Keratinocyte (primary cell): ENCODE results near the gene TAS2R40. TPM values are rescaled to one million over a fixed set of nuclear protein-coding genes. Genes with fewer than 3 reads are reported as not detected.

Experiments
- DNase-seq: peaks from one replicate; pipeline ENCODE4 v3.0.0-alpha.2; 2011; ENCODE audit warnings: low read depth, missing footprints, low spot score
- FAIRE-seq: peaks from 2 replicates; lab custom pipeline; 2011; peaks lifted over from hg19 to GRCh38; lab: Jason Lieb, UNC
- H2AFZ ChIP-seq: 2 replicates; pipeline ENCODE4 v1.6.0; 2012; ENCODE audit warnings: low read length, control low read depth, inconsistent platforms; ENCODE audit not compliant: control insufficient read depth
- H3K27ac ChIP-seq: 2 replicates; pipeline ENCODE4 v1.5.1; 2011; ENCODE audit warnings: low read length; ENCODE audit not compliant: control insufficient read depth, insufficient read depth
- H3K27me3 ChIP-seq: 3 replicates; pipeline ENCODE4 v1.6.0; 2011; ENCODE audit warnings: low read length; ENCODE audit not compliant: control insufficient read depth, insufficient read depth; ENCODE audit errors: extremely low read depth
- H3K36me3 ChIP-seq, 2 experiments: 2 replicates in 1 of 2; 3 replicates in 1 of 2; pipeline ENCODE4 v1.5.1; 2011; ENCODE audit warnings: low read length in 2 of 2, mild to moderate bottlenecking in 1 of 2; ENCODE audit not compliant: control insufficient read depth in 2 of 2, insufficient read depth in 2 of 2; ENCODE audit errors: extremely low read depth in 1 of 2
- H3K4me1 ChIP-seq: 3 replicates; pipeline ENCODE4 v1.5.1; 2011; ENCODE audit warnings: low read length; ENCODE audit not compliant: control insufficient read depth, insufficient read depth; ENCODE audit errors: extremely low read depth
- H3K4me2 ChIP-seq: 3 replicates; pipeline ENCODE4 v1.6.0; 2011; ENCODE audit warnings: low read depth, low read length; ENCODE audit not compliant: control insufficient read depth, insufficient read depth; ENCODE audit errors: extremely low read depth
- H3K4me3 ChIP-seq, 3 experiments: fragments of 200-600 bp in 1 of 3; sonication (generic) in 1 of 3; 2 replicates in 2 of 3; 3 replicates in 1 of 3; pipeline ENCODE4 v1.5.1; 2011 to 2016; ENCODE audit warnings: low read length in 3 of 3, mild to moderate bottlenecking in 3 of 3, control low read depth in 2 of 3, inconsistent platforms in 1 of 3, low read depth in 1 of 3, mixed read lengths in 1 of 3, mixed run types in 1 of 3, moderate library complexity in 1 of 3; ENCODE audit not compliant: control insufficient read depth in 2 of 3, insufficient read depth in 2 of 3; ENCODE audit errors: extremely low read depth in 1 of 3
- H3K79me2 ChIP-seq: 2 replicates; pipeline ENCODE4 v1.6.0; 2012; ENCODE audit warnings: low read length; ENCODE audit not compliant: control insufficient read depth, insufficient read depth
- H3K9ac ChIP-seq: 3 replicates; pipeline ENCODE4 v1.6.0; 2011; ENCODE audit warnings: low read length; ENCODE audit not compliant: control insufficient read depth, insufficient read depth; ENCODE audit errors: extremely low read depth
- H3K9me1 ChIP-seq: 3 replicates; pipeline ENCODE4 v1.6.0; 2011; ENCODE audit warnings: low read length; ENCODE audit not compliant: control insufficient read depth, insufficient read depth; ENCODE audit errors: extremely low read depth
- H3K9me3 ChIP-seq: 2 replicates; pipeline ENCODE4 v1.5.1; 2012; ENCODE audit warnings: low read depth, low read length; ENCODE audit not compliant: control insufficient read depth
- H4K20me1 ChIP-seq: 3 replicates; pipeline ENCODE4 v1.6.0; 2011; ENCODE audit warnings: low read length; ENCODE audit not compliant: control insufficient read depth, insufficient read depth; ENCODE audit errors: extremely low read depth
- CTCF ChIP-seq, 3 experiments: IDR thresholded peaks in 1 of 3; conservative IDR thresholded peaks in 1 of 3; optimal IDR thresholded peaks in 1 of 3; 2 replicates in 2 of 3; 3 replicates in 1 of 3; pipeline versions ENCODE3 to v1.5.1; 2011; ENCODE audit warnings: low read length in 3 of 3, mild to moderate bottlenecking in 3 of 3, moderate library complexity in 2 of 3, control low read depth in 1 of 3, inconsistent platforms in 1 of 3; ENCODE audit not compliant: insufficient read depth in 2 of 3; ENCODE audit errors: extremely low read depth in 1 of 3
- EZH2 ChIP-seq: IDR thresholded peaks from one replicate; pipeline ENCODE4 v1.6.1; 2012; ENCODE audit warnings: inconsistent platforms, mild to moderate bottlenecking, low read length, moderate library complexity
- dilution Hi-C: fragments of 300-500 bp; cut with MboI; formaldehyde crosslinking; loops from one replicate; pipeline ENCODE4 v1.7.0; 2020; ENCODE audit warnings: low sequenced_read_pairs; ENCODE audit not compliant: extremely low pct_ligation_motif_present
- polyA plus RNA-seq, 5 experiments: library from polyadenylated mRNA; depleted of rRNA in 3 of 5; stranded (reverse) in 3 of 5; stranded (forward) in 1 of 5; unstranded in 1 of 5; fragments of >200 nt; gene quantifications; 1 replicate in 1 of 5; 2 replicates in 3 of 5; 3 replicates in 1 of 5; pipeline versions ENCODE4 v1.2.1 to v1.2.3, GENCODE V29; 2011 to 2012; ENCODE audit warnings: missing spikeins in 2 of 5, low read depth in 1 of 5, low replicate concordance in 1 of 5
- small RNA-seq, 3 experiments: library from RNA; depleted of rRNA; stranded (forward); fragments of <200 nt; gene quantifications; one replicate each; pipeline ENCODE3, GENCODE V24; 2012; ENCODE audit warnings: low read depth in 3 of 3, low replicate concordance in 1 of 3; ENCODE audit not compliant: insufficient read length in 3 of 3

Gene TAS2R40
- polyA plus RNA-seq, 1 donor (not counting 4 experiments of a cell fraction or from before 2014, with no cell fraction given) = not detected

- Histone ChIP-seq H3K9me1 (peaks cover 2% of the 10 kb centered on the region), H3K36me3 (peaks cover 15 to 23% of the 10 kb centered on the region in 2 experiments), H3K4me3 (no peak overlapping the region), H3K27me3 (no peaks in the 10 kb centered on the region), H3K9ac (no peak overlapping the region), H3K4me2 (no peak overlapping the region), H3K9me3 (no peaks in the 10 kb centered on the region), H2AFZ (no peak overlapping the region), H4K20me1 (no peaks in the 10 kb centered on the region), H3K4me1 (no peaks in the 10 kb centered on the region), H3K79me2 (no peaks in the 10 kb centered on the region), H3K27ac (no peak overlapping the region)
- dilution Hi-C loops = no loop called here
- DNase-seq (no peak), FAIRE-seq (no peak)
- TF ChIP-seq EZH2 = no peak
- TF ChIP-seq CTCF (optimal IDR thresholded peaks at IDR 0.05 in 1 of 3, IDR thresholded peaks at IDR 0.05 in 1 of 3, conservative IDR thresholded peaks at IDR 0.05 in 1 of 3; ENCODE audit: extremely low read depth in 1 of 3, insufficient read depth in 2 of 3, low read length in 3 of 3) = no peak
Measured at GRCh38 chr7:143271240-143271639, 49.4 kb downstream of the TAS2R40 start.

Small RNAs within 50 kb of the gene (small RNA-seq; reads per million reads assigned to genes)
- gene AC073342.3 = 0 reads per million in 3 experiments

Other genes with a start within 250 kb of the TAS2R40 start
- not detected in 3 replicates for gene OR9A2, start 194.9 kb upstream of the TAS2R40 start, polyA plus RNA-seq
- not detected in 3 replicates for gene OR6V1, start 169.7 kb upstream of the TAS2R40 start, polyA plus RNA-seq
- gene PIP, start 90.0 kb upstream of the TAS2R40 start, polyA plus RNA-seq = not detected in 3 replicates
- gene TAS2R39, start 38.6 kb upstream of the TAS2R40 start, polyA plus RNA-seq = not detected in 3 replicates
- 133 to 171 TPM (median 157 TPM) in 3 replicates for gene GSTK1, start 41.4 kb downstream of the TAS2R40 start, polyA plus RNA-seq
- 20.9 to 25.1 TPM (median 22.3 TPM) in 3 replicates for gene TMEM139, start 62.9 kb downstream of the TAS2R40 start, polyA plus RNA-seq
- 9.1 to 21.9 TPM (median 12.8 TPM) in 3 replicates for gene CASP2, start 66.3 kb downstream of the TAS2R40 start, polyA plus RNA-seq
- gene CLCN1, start 94.1 kb downstream of the TAS2R40 start, polyA plus RNA-seq = 0.03 to 0.05 TPM in 2 of 3 replicates, not detected in the other
- 0.12 to 0.24 TPM (median 0.21 TPM) in 3 replicates for gene FAM131B, start 140.7 kb downstream of the TAS2R40 start, polyA plus RNA-seq
- 17.6 to 77.8 TPM (median 22.5 TPM) in 3 replicates for gene ZYX, start 159.3 kb downstream of the TAS2R40 start, polyA plus RNA-seq
- gene EPHA1, start 186.8 kb downstream of the TAS2R40 start, polyA plus RNA-seq = 24.6 to 37.1 TPM (median 31.9 TPM) in 3 replicates
- 0.08 to 0.20 TPM (median 0.17 TPM) in 3 replicates for gene TAS2R60, start 221.4 kb downstream of the TAS2R40 start, polyA plus RNA-seq